Erythroblast (primary cell): ENCODE measurements around the gene CIT.

Experiments
- GATA1 ChIP-seq: IDR thresholded peaks from 2 replicates; pipeline ENCODE4 v1.6.1; 2011; ENCODE audit warnings: low read depth, mild to moderate bottlenecking, control low read depth, low read length, moderate library complexity
- POLR2A ChIP-seq: IDR thresholded peaks from 2 replicates; pipeline ENCODE4 v1.6.1; 2011; ENCODE audit warnings: mild to moderate bottlenecking, low read length

GRCh38 chr12:119725523-119725922 lies 151.6 kb downstream of the CIT start:
- TF ChIP-seq POLR2A (no peak), GATA1 (no peak)
